ENCODE data around the gene CCND1.
"Not testable (repeated sequence)": the region's sequence is repeated elsewhere in the genome, so short reads cannot be mapped to it uniquely, and the experiment has no call there.

CCND1 gene

GRCh38 chr11:69666752-69667536 is 26.0 kb downstream of the CCND1 start:
- no peak for DNase-seq (ENCODE audit: low read depth in 2 of 2)

GRCh38 chr11:69667619-69668604 is 27.0 kb downstream of the CCND1 start:
- DNase-seq (ENCODE audit: low read depth in 2 of 2) = no peak

- no peak for DNase-seq (ENCODE audit: low read depth in 2 of 2)
Observed at GRCh38 chr11:69669486-69669885, 28.5 kb downstream of the CCND1 start.

- DNase-seq (ENCODE audit: low read depth in 2 of 2) = peak; percentile 47 to 55
Observed at GRCh38 chr11:69670158-69670845, 29.3 kb downstream of the CCND1 start.

- DNase-seq (ENCODE audit: low read depth in 2 of 2) = no peak
Observed at GRCh38 chr11:69671734-69672465, 30.9 kb downstream of the CCND1 start.

- no peak for DNase-seq (ENCODE audit: low read depth in 2 of 2)
Observed at GRCh38 chr11:69674267-69674885, 33.4 kb downstream of the CCND1 start.

- peak; percentile 94 to 95 for DNase-seq (ENCODE audit: low read depth in 2 of 2)
Observed at GRCh38 chr11:69674886-69675714, 34.1 kb downstream of the CCND1 start, which contains the start of gene LTO1. Gene LTO1, minus strand, starts transcription at chr11:69675353. Its CDS starts 114 bp downstream, at chr11:69675239.

GRCh38 chr11:69677749-69678148 is 36.8 kb downstream of the CCND1 start:
- DNase-seq (ENCODE audit: low read depth in 2 of 2) = no peak

GRCh38 chr11:69680688-69681087 is 39.7 kb downstream of the CCND1 start:
- no peak for DNase-seq (ENCODE audit: low read depth in 2 of 2)

GRCh38 chr11:69682221-69682620 is 41.3 kb downstream of the CCND1 start:
- no peak for DNase-seq (ENCODE audit: low read depth in 2 of 2)

- no peak for DNase-seq (ENCODE audit: low read depth in 2 of 2)
Observed at GRCh38 chr11:69682681-69683326, 41.8 kb downstream of the CCND1 start.

- no peak for DNase-seq (ENCODE audit: low read depth in 2 of 2)
Observed at GRCh38 chr11:69683764-69684333, 42.9 kb downstream of the CCND1 start.

GRCh38 chr11:69684651-69685050 is 43.7 kb downstream of the CCND1 start:
- no peak for DNase-seq (ENCODE audit: low read depth in 2 of 2)

GRCh38 chr11:69685348-69685747 is 44.4 kb downstream of the CCND1 start:
- DNase-seq (ENCODE audit: low read depth in 2 of 2) = no peak

GRCh38 chr11:69686452-69686851 is 45.5 kb downstream of the CCND1 start:
- DNase-seq (ENCODE audit: low read depth in 2 of 2) = no peak

GRCh38 chr11:69686856-69687255 is 45.9 kb downstream of the CCND1 start:
- no peak for DNase-seq (ENCODE audit: low read depth in 2 of 2)

- not testable (repeated sequence) for DNase-seq (ENCODE audit: low read depth in 2 of 2)
Observed at GRCh38 chr11:69687969-69688771, 47.2 kb downstream of the CCND1 start.

Measured in stimulated activated CD4-positive, alpha-beta T cell treated with anti-CD3 and anti-CD28 coated beads, Interleukin-4, amount 100 ng/mL, for 48 hours (primary cell).